ENCODE measurements around the gene RAB41. TPM values are rescaled to one million over a fixed set of nuclear protein-coding genes. Genes with fewer than 3 reads are reported as not detected.

The RAB41 gene
- total RNA-seq, 4 donors from 2014 or later = not detected

GRCh38 chrX:70247252-70247651 lies 34.7 kb upstream of the RAB41 start:
- Histone ChIP-seq H3K27me3 (no peaks in the 10 kb centered on the region), H3K27ac (no peak overlapping the region), H3K4me1 (no peaks in the 10 kb centered on the region), H3K4me3 (no peak overlapping the region), H3K9me3 (no peaks in the 10 kb centered on the region), H3K36me3 (no peaks in the 10 kb centered on the region)
- TF ChIP-seq CTCF (IDR thresholded peaks at IDR 0.05) (no peak), POLR2A (IDR thresholded peaks at IDR 0.05) (no peak), EP300 (IDR thresholded peaks at IDR 0.05) (no peak)
- no peak for DNase-seq (ENCODE audit: low spot score in 2 of 2)
- 95 to 98% methylated on average over 2 of the region's 2 CpGs for WGBS, 2 donors

GRCh38 chrX:70252491-70252890 lies 29.5 kb upstream of the RAB41 start:
- no peak overlapping the region for H3K27ac ChIP-seq
- no peaks in the 10 kb centered on the region for H3K27me3 ChIP-seq
- WGBS, 2 donors = 27 to 57% methylated on average over 2 of the region's 2 CpGs
- H3K4me3 ChIP-seq = no peak overlapping the region
- no peak for DNase-seq (ENCODE audit: low spot score in 2 of 2)
- H3K9me3 ChIP-seq = no peaks in the 10 kb centered on the region
- no peaks in the 10 kb centered on the region for H3K36me3 ChIP-seq
- TF ChIP-seq CTCF (IDR thresholded peaks at IDR 0.05) (no peak), POLR2A (IDR thresholded peaks at IDR 0.05) (no peak), EP300 (IDR thresholded peaks at IDR 0.05) (no peak)
- no peaks in the 10 kb centered on the region for H3K4me1 ChIP-seq

GRCh38 chrX:70253377-70254062 lies 28.5 kb upstream of the RAB41 start:
- Histone ChIP-seq H3K4me1 (no peaks in the 10 kb centered on the region), H3K27me3 (no peaks in the 10 kb centered on the region), H3K36me3 (no peaks in the 10 kb centered on the region), H3K27ac (no peak overlapping the region), H3K4me3 (no peak overlapping the region), H3K9me3 (no peaks in the 10 kb centered on the region)
- 84 to 91% methylated on average over 3 of the region's 3 CpGs for WGBS, 2 donors
- TF ChIP-seq POLR2A (IDR thresholded peaks at IDR 0.05) (no peak), CTCF (IDR thresholded peaks at IDR 0.05) (no peak), EP300 (IDR thresholded peaks at IDR 0.05) (no peak)
- no peak for DNase-seq (ENCODE audit: low spot score in 2 of 2)

- DNase-seq (ENCODE audit: low spot score in 2 of 2) = no peak
- Histone ChIP-seq H3K36me3 (no peaks in the 10 kb centered on the region), H3K4me1 (no peaks in the 10 kb centered on the region), H3K27ac (no peak overlapping the region), H3K27me3 (no peaks in the 10 kb centered on the region), H3K9me3 (no peaks in the 10 kb centered on the region), H3K4me3 (no peak overlapping the region)
- TF ChIP-seq EP300 (IDR thresholded peaks at IDR 0.05) (no peak), CTCF (IDR thresholded peaks at IDR 0.05) (no peak), POLR2A (IDR thresholded peaks at IDR 0.05) (no peak)
- 50 to 83% methylated on average over 1 of the region's 1 CpG for WGBS, 2 donors
Measured at GRCh38 chrX:70254063-70254400, 27.9 kb upstream of the RAB41 start.

- no peak overlapping the region for H3K4me3 ChIP-seq
- TF ChIP-seq CTCF (IDR thresholded peaks at IDR 0.05) (no peak), EP300 (IDR thresholded peaks at IDR 0.05) (no peak), POLR2A (IDR thresholded peaks at IDR 0.05) (no peak)
- no peaks in the 10 kb centered on the region for H3K9me3 ChIP-seq
- no peak for DNase-seq (ENCODE audit: low spot score in 2 of 2)
- no peak overlapping the region for H3K27ac ChIP-seq
- 85 to 95% methylated on average over 3 of the region's 3 CpGs for WGBS, 2 donors
- no peaks in the 10 kb centered on the region for H3K27me3 ChIP-seq
- no peaks in the 10 kb centered on the region for H3K36me3 ChIP-seq
- no peaks in the 10 kb centered on the region for H3K4me1 ChIP-seq
Measured at GRCh38 chrX:70254909-70255308, 27.1 kb upstream of the RAB41 start.
